Mucosa of descending colon (tissue), 3 donors: ENCODE results near the gene VPS37D. TPM values are rescaled to one million over a fixed set of nuclear protein-coding genes. Genes with fewer than 3 reads are reported as not detected.

Experiments
- ATAC-seq: fragments of 200-7000 bp; cut with Tn5 transposase; one replicate; pipeline ENCODE4 v1.9.1; 2020; ENCODE audit warnings: mild to moderate bottlenecking, moderate library complexity
- DNase-seq, 3 donors: peaks; one replicate each; pipeline ENCODE4 v3.0.0-alpha.2; 2020
- H3K36me3 ChIP-seq: fragments of 200-600 bp; one replicate; pipeline ENCODE4 v1.8.0; 2021; ENCODE audit warnings: low read depth, mild to moderate bottlenecking
- H3K4me1 ChIP-seq: fragments of 200-600 bp; one replicate; pipeline ENCODE4 v1.8.0; 2021; ENCODE audit warnings: low read depth, mild to moderate bottlenecking
- H3K4me3 ChIP-seq: fragments of 200-600 bp; one replicate; pipeline ENCODE4 v1.8.0; 2021; ENCODE audit warnings: mild to moderate bottlenecking
- H3K9me3 ChIP-seq: fragments of 200-600 bp; one replicate; pipeline ENCODE4 v1.8.0; 2021; ENCODE audit warnings: mild to moderate bottlenecking
- intact Hi-C, 2 donors: fragments of 100-400 bp; cut with DNase I in 1 of 2; cut with micrococcal nuclease in 1 of 2; formaldehyde crosslinking; loops; one replicate each; pipeline versions ENCODE4 v1.11.0 to v1.11.1; 2022; cut with DNase I, micrococcal nuclease
- total RNA-seq, 3 donors: library from RNA; stranded (reverse); fragmentation: NEBNext Ultra II Directional in 2 of 3; extraction: Animal tissue kit (Norgen Biotek cat#: 25700) in 2 of 3; gene quantifications; one replicate each; pipeline versions ENCODE4 v1.2.1 to v1.2.4, GENCODE V29; 2021 to 2023
- TF ChIP-seq, protein P1 (sequence below): fragments of 200-600 bp; IDR thresholded peaks from one replicate; pipeline ENCODE4 v1.8.0; 2022; ENCODE audit warnings: antibody characterized with exemption, mild to moderate bottlenecking
- donor health status: DM: no; HTN: no; CAD: no; lungs with moderate emphysema.
- donor health status: DM: no; HTN: no; CAD: no.
- donor health status: DM: no; HTN: yes; CAD: no.

The VPS37D gene
- total RNA-seq, 3 donors from 2014 or later, result 0.48 to 3.3 TPM; not detected in 1

GRCh38 chr7:73628504-73628903 is 39.1 kb upstream of the VPS37D start:
- Histone ChIP-seq H3K4me3 (no peak overlapping the region), H3K36me3 (no peaks in the 10 kb centered on the region), H3K4me1 (peaks cover 5% of the 10 kb centered on the region), H3K9me3 (no peaks in the 10 kb centered on the region)
- DNase-seq (no peak), ATAC-seq (no peak)
- intact Hi-C loops, result no loop called here
- TF ChIP-seq, protein P1, sequence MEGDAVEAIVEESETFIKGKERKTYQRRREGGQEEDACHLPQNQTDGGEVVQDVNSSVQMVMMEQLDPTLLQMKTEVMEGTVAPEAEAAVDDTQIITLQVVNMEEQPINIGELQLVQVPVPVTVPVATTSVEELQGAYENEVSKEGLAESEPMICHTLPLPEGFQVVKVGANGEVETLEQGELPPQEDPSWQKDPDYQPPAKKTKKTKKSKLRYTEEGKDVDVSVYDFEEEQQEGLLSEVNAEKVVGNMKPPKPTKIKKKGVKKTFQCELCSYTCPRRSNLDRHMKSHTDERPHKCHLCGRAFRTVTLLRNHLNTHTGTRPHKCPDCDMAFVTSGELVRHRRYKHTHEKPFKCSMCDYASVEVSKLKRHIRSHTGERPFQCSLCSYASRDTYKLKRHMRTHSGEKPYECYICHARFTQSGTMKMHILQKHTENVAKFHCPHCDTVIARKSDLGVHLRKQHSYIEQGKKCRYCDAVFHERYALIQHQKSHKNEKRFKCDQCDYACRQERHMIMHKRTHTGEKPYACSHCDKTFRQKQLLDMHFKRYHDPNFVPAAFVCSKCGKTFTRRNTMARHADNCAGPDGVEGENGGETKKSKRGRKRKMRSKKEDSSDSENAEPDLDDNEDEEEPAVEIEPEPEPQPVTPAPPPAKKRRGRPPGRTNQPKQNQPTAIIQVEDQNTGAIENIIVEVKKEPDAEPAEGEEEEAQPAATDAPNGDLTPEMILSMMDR, result no peak

- ATAC-seq (no peak), DNase-seq (no peak)
- Histone ChIP-seq H3K36me3 (no peaks in the 10 kb centered on the region), H3K4me3 (no peak overlapping the region), H3K4me1 (no peaks in the 10 kb centered on the region), H3K9me3 (no peaks in the 10 kb centered on the region)
- intact Hi-C loops, result no loop called here
- TF ChIP-seq, protein P1, result no peak
Observed at GRCh38 chr7:73631558-73631957, 36.1 kb upstream of the VPS37D start.

- TF ChIP-seq, protein P1, result no peak
- intact Hi-C loops, result no loop called here
- ATAC-seq (no peak), DNase-seq (no peak)
- Histone ChIP-seq H3K4me3 (no peak overlapping the region), H3K36me3 (no peaks in the 10 kb centered on the region), H3K4me1 (no peaks in the 10 kb centered on the region), H3K9me3 (no peaks in the 10 kb centered on the region)
Observed at GRCh38 chr7:73633323-73633722, 34.3 kb upstream of the VPS37D start.

- TF ChIP-seq, protein P1, result no peak
- no peak for ATAC-seq
- intact Hi-C loops, result no loop called here
- H3K4me1 ChIP-seq, result no peaks in the 10 kb centered on the region
- H3K4me3 ChIP-seq, result no peak overlapping the region
- no peaks in the 10 kb centered on the region for H3K36me3 ChIP-seq
- no peaks in the 10 kb centered on the region for H3K9me3 ChIP-seq
- DNase-seq, result no peak
Observed at GRCh38 chr7:73633844-73634243, 33.8 kb upstream of the VPS37D start.

GRCh38 chr7:73635428-73636200 is 32.0 kb upstream of the VPS37D start:
- no peak overlapping the region for H3K4me3 ChIP-seq
- ATAC-seq, result no peak
- TF ChIP-seq, protein P1, result no peak
- H3K4me1 ChIP-seq, result no peaks in the 10 kb centered on the region
- peak in 1 of 3 donors; percentile 1 for DNase-seq
- no peaks in the 10 kb centered on the region for H3K36me3 ChIP-seq
- intact Hi-C loops, result no loop called here
- H3K9me3 ChIP-seq, result no peaks in the 10 kb centered on the region
